ENCODE results near the gene CFAP20DC. TPM values are rescaled to one million over a fixed set of nuclear protein-coding genes. Genes with fewer than 3 reads are reported as not detected.

CFAP20DC gene
- total and polyA plus RNA-seq, 2 of the 13 experiments (the other 11 are each of a cell fraction or from before 2014, with no cell fraction given): not detected

GRCh38 chr3:59016930-59017616 lies 32.8 kb downstream of the CFAP20DC start (continued):
- TF ChIP-seq TRIM22 (IDR thresholded peaks at IDR 0.05) (no peak), ZNF839 (CRISPR knock-in tag; IDR thresholded peaks at IDR 0.05; ENCODE audit: borderline replicate concordance) (no peak), GABPB1 (CRISPR knock-in tag; IDR thresholded peaks at IDR 0.05) (no peak), SP2 (CRISPR knock-in tag; IDR thresholded peaks at IDR 0.05) (no peak), SP4 (CRISPR knock-in tag; IDR thresholded peaks at IDR 0.05) (no peak), MATR3 (CRISPR knock-in tag; IDR thresholded peaks at IDR 0.05) (no peak), CENPX (CRISPR knock-in tag; IDR thresholded peaks at IDR 0.05) (no peak), SOX13 (IDR thresholded peaks at IDR 0.05) (no peak), SOX13 (CRISPR knock-in tag; conservative IDR thresholded peaks at IDR 0.05 in 1 of 2, IDR thresholded peaks at IDR 0.05 in 1 of 2) (no peak), NR0B2 (CRISPR knock-in tag; IDR thresholded peaks at IDR 0.05) (no peak)

GRCh38 chr3:59013611-59014010 lies 36.2 kb downstream of the CFAP20DC start:
- 8% methylated on average over 1 of the region's 1 CpG for WGBS (ENCODE audit: low lambda C conversion rate)
- in situ Hi-C loops (cut with HindIII; ENCODE audit: extremely low pct_ligation_motif_present, low pct_unique_long_range_greater_than_20kb): no loop called here
- no TSS peak for BruUV-seq (replicated peaks)

More at GRCh38 chr3:59013611-59014010, 36.2 kb downstream of the CFAP20DC start:
- ChIA-PET CTCF (ENCODE audit: low intra/inter-chr PET ratio, low total read pairs) (no interaction called here), POLR2A (no interaction called here)
- H3K36me3 ChIP-seq (replicated peaks in 1 of 2; ENCODE audit: control insufficient read depth in 1 of 2, insufficient read depth in 2 of 2, low read length in 2 of 2): no peaks in the 10 kb centered on the region
- no peak overlapping the region for H2AFZ ChIP-seq (ENCODE audit: low read length)
- no peak overlapping the region for H3K9ac ChIP-seq (ENCODE audit: insufficient read depth, low read depth, low read length)
- DNase-seq (ENCODE audit: low spot score) (no peak), ATAC-seq (no peak), FAIRE-seq (no peak)
- H3K27ac ChIP-seq (ENCODE audit: extremely low read length, insufficient read depth, low read length): no peak overlapping the region
- intact Hi-C loops (cut with micrococcal nuclease; ENCODE audit: unreplicated experiment): no loop called here
- H4K20me1 ChIP-seq (ENCODE audit: insufficient read depth, low read length): no peaks in the 10 kb centered on the region
- no peak for TF ChIP-seq ZKSCAN8 (CRISPR knock-in tag; IDR thresholded peaks at IDR 0.05; ENCODE audit: borderline replicate concordance)
- no peak for TF ChIP-seq ZNF496 (CRISPR knock-in tag; IDR thresholded peaks at IDR 0.05; ENCODE audit: insufficient replicate concordance)
- no peak for TF ChIP-seq HNF1B (CRISPR knock-in tag; IDR thresholded peaks at IDR 0.05)
- TF ChIP-seq ZNF761 (CRISPR knock-in tag; conservative IDR thresholded peaks at IDR 0.05): no peak
- TF ChIP-seq FOXA1 (IDR thresholded peaks at IDR 0.05): no peak
- TF ChIP-seq FOXA1 (CRISPR knock-in tag; IDR thresholded peaks at IDR 0.05): no peak
- no peak overlapping the region for H3K4me2 ChIP-seq (ENCODE audit: low read depth, low read length)
- no peaks in the 10 kb centered on the region; a peak in 1 of 5 replicates for H3K27me3 ChIP-seq (ENCODE audit: control insufficient read depth in 1 of 2, insufficient read depth in 2 of 2, low read length in 2 of 2)
- no peaks in the 10 kb centered on the region for H3K79me2 ChIP-seq (ENCODE audit: insufficient read depth, low read length)
- H3K4me1 ChIP-seq (ENCODE audit: insufficient read depth, low read length): no peaks in the 10 kb centered on the region
- no peaks in the 10 kb centered on the region for H3K9me3 ChIP-seq (ENCODE audit: low read length)
- no peak overlapping the region for H3K4me3 ChIP-seq (replicated peaks in 1 of 3; ENCODE audit: insufficient read depth in 1 of 3, low read depth in 2 of 3, low read length in 3 of 3)

Measured in HepG2 (cell line).